Epithelial cell of prostate (primary cell): ENCODE results near the gene SBNO2.

Source experiments
- DNase-seq: peaks from one replicate; pipeline ENCODE4 v3.0.0-alpha.2; 2011; ENCODE audit warnings: low read depth, low spot score
- H3K27ac ChIP-seq: fragments of 450-650 bp; 2 replicates; pipeline ENCODE4 v1.5.1; 2017; ENCODE audit warnings: mild to moderate bottlenecking

The SBNO2 gene

GRCh38 chr19:1066748-1067340 lies 107.2 kb downstream of the SBNO2 start, which contains the start of gene ARHGAP45:
Gene ARHGAP45 (plus strand): TSS chr19:1067167. CDS start chr19:1067406, 239 bp downstream.
- DNase-seq = no peak
- H3K27ac ChIP-seq = no peak within 1 kb of the TSS

- no peak overlapping the region for H3K27ac ChIP-seq
- DNase-seq = no peak
Measured at GRCh38 chr19:1066251-1066747, 107.8 kb downstream of the SBNO2 start.

- DNase-seq = no peak
- no peak overlapping the region for H3K27ac ChIP-seq
Measured at GRCh38 chr19:1065606-1066109, 108.4 kb downstream of the SBNO2 start.

- no peak for DNase-seq
- H3K27ac ChIP-seq = no peak overlapping the region
Measured at GRCh38 chr19:1064661-1065605, 109.1 kb downstream of the SBNO2 start.

GRCh38 chr19:1063909-1064660 lies 110.0 kb downstream of the SBNO2 start:
- DNase-seq = no peak
- no peak overlapping the region for H3K27ac ChIP-seq

- DNase-seq = no peak
- H3K27ac ChIP-seq = no peak overlapping the region
Measured at GRCh38 chr19:1063030-1063908, 110.8 kb downstream of the SBNO2 start.

GRCh38 chr19:1062387-1063029 lies 111.6 kb downstream of the SBNO2 start:
- no peak overlapping the region for H3K27ac ChIP-seq
- DNase-seq = no peak

GRCh38 chr19:1061987-1062386 lies 112.1 kb downstream of the SBNO2 start:
- no peak overlapping the region for H3K27ac ChIP-seq

GRCh38 chr19:1060689-1061088 lies 113.4 kb downstream of the SBNO2 start:
- no peak for DNase-seq
- no peak overlapping the region for H3K27ac ChIP-seq

More at GRCh38 chr19:1061987-1062386, 112.1 kb downstream of the SBNO2 start:
- DNase-seq = no peak

- no peak for DNase-seq
- no peak overlapping the region for H3K27ac ChIP-seq
Measured at GRCh38 chr19:1058112-1058511, 116.0 kb downstream of the SBNO2 start.
